GM23248 (cell line): ENCODE data around the gene MLF2. TPM values are rescaled to one million over a fixed set of nuclear protein-coding genes. Genes with fewer than 3 reads are reported as not detected.

Source experiments
- DNase-seq: peaks from one replicate; pipeline ENCODE4 v3.0.0-alpha.2; 2015
- H2AFZ ChIP-seq: fragments of 200-600 bp; sonication (generic); 2 replicates; pipeline ENCODE4 v1.6.1; 2016; ENCODE audit warnings: antibody characterized with exemption
- H3F3A ChIP-seq: fragments of 200-600 bp; sonication (generic); 2 replicates; pipeline ENCODE4 v1.6.1; 2016; ENCODE audit warnings: mild to moderate bottlenecking, antibody characterized with exemption, mixed run types; ENCODE audit not compliant: insufficient read depth
- H3K27ac ChIP-seq: fragments of 200-600 bp; sonication (generic); 2 replicates; pipeline ENCODE4 v1.5.1; 2016; ENCODE audit warnings: mild to moderate bottlenecking
- H3K27me3 ChIP-seq: fragments of 200-600 bp; sonication (generic); replicated peaks from 2 replicates; pipeline ENCODE4 v1.6.1; 2016; ENCODE audit warnings: mild to moderate bottlenecking; ENCODE audit not compliant: insufficient read depth
- H3K36me3 ChIP-seq: fragments of 200-600 bp; sonication (generic); 2 replicates; pipeline ENCODE4 v1.6.1; 2016; ENCODE audit warnings: low read depth, mild to moderate bottlenecking
- H3K4me1 ChIP-seq: fragments of 200-600 bp; sonication (generic); 2 replicates; pipeline ENCODE4 v1.6.1; 2016; ENCODE audit warnings: mild to moderate bottlenecking; ENCODE audit not compliant: insufficient read depth
- H3K4me2 ChIP-seq: fragments of 200-600 bp; sonication (generic); one replicate; pipeline ENCODE4 v1.6.1; 2016; ENCODE audit warnings: mild to moderate bottlenecking; ENCODE audit not compliant: unreplicated experiment
- H3K4me3 ChIP-seq: fragments of 200-600 bp; sonication (generic); 2 replicates; pipeline ENCODE4 v1.5.1; 2016; ENCODE audit warnings: mild to moderate bottlenecking
- H3K79me2 ChIP-seq: fragments of 200-600 bp; sonication (generic); 2 replicates; pipeline ENCODE4 v1.6.1; 2016; ENCODE audit warnings: mild to moderate bottlenecking; ENCODE audit not compliant: insufficient read depth
- H3K9ac ChIP-seq: fragments of 200-600 bp; sonication (generic); 2 replicates; pipeline ENCODE4 v1.6.1; 2016; ENCODE audit warnings: mild to moderate bottlenecking
- H3K9me2 ChIP-seq: fragments of 200-600 bp; sonication (generic); 2 replicates; pipeline ENCODE4 v1.6.1; 2016; ENCODE audit warnings: mixed run types, mild to moderate bottlenecking, moderate library complexity; ENCODE audit not compliant: insufficient read depth
- H3K9me3 ChIP-seq: fragments of 200-600 bp; sonication (generic); one replicate; pipeline ENCODE4 v1.6.1; 2017; ENCODE audit warnings: low read depth
- H4K20me1 ChIP-seq: fragments of 200-600 bp; sonication (generic); 2 replicates; pipeline ENCODE4 v1.6.0; 2016; ENCODE audit not compliant: insufficient read depth
- EZH2 ChIP-seq: fragments of 200-600 bp; sonication (generic); IDR thresholded peaks from 2 replicates; pipeline ENCODE4 v1.6.1; 2018; ENCODE audit warnings: antibody characterized with exemption, mild to moderate bottlenecking; ENCODE audit not compliant: insufficient read depth, poor library complexity, severe bottlenecking
- EZH2phosphoT487 ChIP-seq: fragments of 200-600 bp; sonication (generic); IDR thresholded peaks from 2 replicates; pipeline ENCODE4 v1.6.1; 2018; ENCODE audit warnings: antibody characterized with exemption, moderate library complexity, mild to moderate bottlenecking, low read depth; ENCODE audit not compliant: insufficient read depth
- WGBS, 2 experiments: methylation state at CpG; one replicate each; pipeline ENCODE4 v1.1.6; 2015 to 2017; ENCODE audit warnings: low lambda C conversion rate in 2 of 2, low coverage in 1 of 2; ENCODE audit errors: missing lambda C conversion rate in 2 of 2; 5-methylcytosine and 5-hydroxymethylcytosine counted together
- in situ Hi-C: fragments of 300-500 bp; cut with MboI; formaldehyde crosslinking; loops from 2 replicates; pipeline ENCODE4 v1.15.0; 2020
- polyA plus RNA-seq: library from polyadenylated mRNA; unstranded; fragments of >200 nt; fragmentation: Nextera tagmentation; extraction: Ambion mirVana; gene quantifications from 2 replicates; pipeline ENCODE4 v1.2.1, GENCODE V29; 2016
- total RNA-seq: library from RNA; depleted of rRNA; stranded (reverse); fragments of >200 nt; shearing (Covaris generic); gene quantifications from 2 replicates; pipeline ENCODE4 v1.2.3, GENCODE V29; 2014; rRNA removed

The MLF2 gene
- total RNA-seq (252 and 313 TPM in 2 replicates), polyA plus RNA-seq (386 and 389 TPM in 2 replicates)

DNA sequence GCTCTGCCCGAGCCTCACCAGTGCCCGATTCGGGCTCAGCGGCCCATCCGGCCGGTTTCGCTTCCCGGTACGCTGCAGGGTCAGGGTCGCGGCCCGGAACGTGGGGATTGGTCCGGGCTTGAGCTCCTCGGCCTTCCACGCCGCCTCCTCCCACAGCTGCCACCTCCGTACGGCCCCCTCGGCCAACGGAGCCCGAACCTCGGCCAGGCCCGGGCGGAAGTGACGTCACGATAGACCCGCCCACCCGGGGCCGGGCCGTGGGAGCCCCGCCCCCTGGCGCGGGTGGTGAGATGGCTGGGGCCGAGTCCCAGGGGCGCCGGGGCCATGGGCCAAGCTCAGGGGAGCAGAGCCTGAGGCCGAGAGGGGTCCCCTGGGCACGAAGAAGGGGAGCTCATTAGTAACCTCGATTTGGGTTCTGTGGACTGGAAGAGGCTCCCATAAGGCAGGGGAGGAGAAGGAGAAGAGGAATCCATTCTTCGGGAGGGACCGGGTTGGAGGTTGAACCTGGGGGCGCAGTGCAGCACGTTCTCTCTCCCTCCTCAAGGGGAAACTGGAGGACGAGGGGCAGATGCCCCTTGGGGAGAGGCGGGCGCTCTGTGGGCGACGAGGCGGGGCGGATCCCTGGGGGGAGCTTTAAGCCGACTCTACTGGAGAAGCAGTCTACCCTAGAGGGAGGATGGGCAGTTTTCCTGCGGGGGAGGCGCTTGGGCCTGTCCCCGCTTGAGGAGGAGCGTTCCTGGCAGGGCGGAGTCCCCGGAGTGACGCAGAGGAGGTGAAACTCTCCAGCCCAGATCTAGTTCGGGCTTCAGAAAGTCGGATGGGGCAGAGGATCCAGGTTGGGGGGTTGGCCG, at the start of gene MLF2:
Gene MLF2, minus strand, starts transcription at position 221 of the 851 bp plus-strand sequence. CDS start 807 bp downstream, outside the sequence.
- Histone ChIP-seq H3K36me3 (peaks cover 20% of the 10 kb centered on the region), H3K27ac (peak within 1 kb of the TSS; percentile 98), H3K9me3 (no peaks in the 10 kb centered on the region), H3F3A (no peaks in the 10 kb centered on the region), H3K4me2 (peak within 1 kb of the TSS; percentile 83), H3K27me3 (no peaks in the 10 kb centered on the region), H3K9me2 (no peaks in the 10 kb centered on the region), H3K4me3 (peak within 1 kb of the TSS; percentile 83), H3K4me1 (peaks cover 5% of the 10 kb centered on the region; the same call in 1 of the 2 replicates), H4K20me1 (no peaks in the 10 kb centered on the region), H2AFZ (peak within 1 kb of the TSS; percentile 79), H3K79me2 (peaks cover 38% of the 10 kb centered on the region), H3K9ac (peak within 1 kb of the TSS; percentile 97)
- DNase-seq: peak; percentile 99
- WGBS, 2 experiments: 1 to 2% methylated on average over 42 to 56 of the region's 62 CpGs
- TF ChIP-seq EZH2 (no peak), EZH2phosphoT487 (no peak)
- in situ Hi-C loops: no loop called here

- Histone ChIP-seq H3K9me3 (no peaks in the 10 kb centered on the region), H3K79me2 (no peaks in the 10 kb centered on the region), H3K36me3 (no peaks in the 10 kb centered on the region), H4K20me1 (no peaks in the 10 kb centered on the region), H3K4me3 (no peak overlapping the region), H3K4me1 (no peaks in the 10 kb centered on the region), H3F3A (no peaks in the 10 kb centered on the region), H3K4me2 (no peak overlapping the region), H3K9ac (no peak overlapping the region), H3K27ac (no peak overlapping the region), H2AFZ (no peak overlapping the region), H3K9me2 (no peaks in the 10 kb centered on the region), H3K27me3 (no peaks in the 10 kb centered on the region)
- no peak for TF ChIP-seq EZH2
- TF ChIP-seq EZH2phosphoT487: no peak
- DNase-seq: no peak
- in situ Hi-C loops: no loop called here
- WGBS, 2 experiments: 66 to 67% methylated on average over 5 of the region's 5 CpGs
These were observed 46.2 kb upstream of the MLF2 start for GRCh38 chr12:6799147-6799546.

GRCh38 chr12:6796576-6796975, 43.6 kb upstream of the MLF2 start:
- H4K20me1 ChIP-seq: no peaks in the 10 kb centered on the region
- no peaks in the 10 kb centered on the region; the same call in 1 of the 2 replicates for H3K27me3 ChIP-seq
- H3K27ac ChIP-seq: no peak overlapping the region
- H3K36me3 ChIP-seq: no peaks in the 10 kb centered on the region
- no peaks in the 10 kb centered on the region for H3K9me3 ChIP-seq
- no peaks in the 10 kb centered on the region for H3K9me2 ChIP-seq
- H3K9ac ChIP-seq: no peak overlapping the region
- in situ Hi-C loops: no loop called here
- no peak overlapping the region for H2AFZ ChIP-seq
- no peak for DNase-seq
- H3K4me1 ChIP-seq: no peaks in the 10 kb centered on the region
- H3K79me2 ChIP-seq: no peaks in the 10 kb centered on the region
- H3K4me2 ChIP-seq: no peak overlapping the region
- 72 to 76% methylated on average over 4 of the region's 4 CpGs for WGBS, 2 experiments
- TF ChIP-seq EZH2 (no peak), EZH2phosphoT487 (no peak)
- H3F3A ChIP-seq: no peaks in the 10 kb centered on the region
- H3K4me3 ChIP-seq: no peak overlapping the region

GRCh38 chr12:6795088-6795487, 42.1 kb upstream of the MLF2 start:
- Histone ChIP-seq H3K79me2 (no peaks in the 10 kb centered on the region), H3K4me2 (no peak overlapping the region), H3F3A (no peaks in the 10 kb centered on the region; the same call in 1 of the 2 replicates), H3K9ac (no peak overlapping the region), H3K4me3 (no peak overlapping the region), H4K20me1 (no peaks in the 10 kb centered on the region), H3K9me2 (no peaks in the 10 kb centered on the region), H3K9me3 (no peaks in the 10 kb centered on the region), H3K27ac (no peak overlapping the region), H3K36me3 (no peaks in the 10 kb centered on the region), H3K27me3 (no peaks in the 10 kb centered on the region; the same call in 1 of the 2 replicates), H3K4me1 (no peaks in the 10 kb centered on the region), H2AFZ (no peak overlapping the region)
- TF ChIP-seq EZH2: no peak
- TF ChIP-seq EZH2phosphoT487: no peak
- 38 to 58% methylated on average over 2 of the region's 2 CpGs for WGBS, 2 experiments
- DNase-seq: no peak
- in situ Hi-C loops: no loop called here
